Right atrium auricular region (tissue), 2 donors: ENCODE measurements around the gene CIB2. TPM values are rescaled to one million over a fixed set of nuclear protein-coding genes. Genes with fewer than 3 reads are reported as not detected.

ENCODE experiments used
- DNase-seq: peaks from one replicate; pipeline ENCODE4 v3.0.0-alpha.2; 2019; ENCODE audit warnings: low spot score
- H3K27ac ChIP-seq, 2 donors: fragments of 200-600 bp; sonication (generic); 1 replicate in 1 of 2; 2 replicates in 1 of 2; pipeline ENCODE4 v1.5.1; 2016 to 2019
- H3K27me3 ChIP-seq, 2 donors: fragments of 200-600 bp; sonication (generic); one replicate each; pipeline versions ENCODE4 v1.5.1 to v1.6.0; 2017 to 2019
- H3K36me3 ChIP-seq: fragments of 200-600 bp; sonication (generic); one replicate; pipeline ENCODE4 v1.5.1; 2016
- H3K4me1 ChIP-seq, 2 donors: fragments of 200-600 bp; sonication (generic); one replicate each; pipeline versions ENCODE4 v1.5.1 to v1.6.0; 2017 to 2019
- H3K4me3 ChIP-seq, 2 donors: fragments of 200-600 bp; sonication (generic); 1 replicate in 1 of 2; 2 replicates in 1 of 2; pipeline ENCODE4 v1.5.1; 2017 to 2019; ENCODE audit warnings: mild to moderate bottlenecking in 1 of 2, moderate library complexity in 1 of 2
- H3K9me3 ChIP-seq, 2 donors: fragments of 200-600 bp; sonication (generic); one replicate each; pipeline ENCODE4 v1.5.1; 2019
- total RNA-seq, 2 donors: library from RNA; depleted of rRNA; stranded (reverse); fragments of >200 nt; gene quantifications; one replicate each; pipeline ENCODE4 v1.1.0, GENCODE V29; 2016
- TF ChIP-seq, protein P1 (sequence below), 2 donors: fragments of 200-600 bp; sonication (generic); IDR thresholded peaks; one replicate each; pipeline ENCODE4 v1.5.1; 2019; ENCODE audit warnings: antibody characterized with exemption in 2 of 2

CIB2 gene
- total RNA-seq, 2 donors from 2014 or later = 37.2 to 38.6 TPM

DNA sequence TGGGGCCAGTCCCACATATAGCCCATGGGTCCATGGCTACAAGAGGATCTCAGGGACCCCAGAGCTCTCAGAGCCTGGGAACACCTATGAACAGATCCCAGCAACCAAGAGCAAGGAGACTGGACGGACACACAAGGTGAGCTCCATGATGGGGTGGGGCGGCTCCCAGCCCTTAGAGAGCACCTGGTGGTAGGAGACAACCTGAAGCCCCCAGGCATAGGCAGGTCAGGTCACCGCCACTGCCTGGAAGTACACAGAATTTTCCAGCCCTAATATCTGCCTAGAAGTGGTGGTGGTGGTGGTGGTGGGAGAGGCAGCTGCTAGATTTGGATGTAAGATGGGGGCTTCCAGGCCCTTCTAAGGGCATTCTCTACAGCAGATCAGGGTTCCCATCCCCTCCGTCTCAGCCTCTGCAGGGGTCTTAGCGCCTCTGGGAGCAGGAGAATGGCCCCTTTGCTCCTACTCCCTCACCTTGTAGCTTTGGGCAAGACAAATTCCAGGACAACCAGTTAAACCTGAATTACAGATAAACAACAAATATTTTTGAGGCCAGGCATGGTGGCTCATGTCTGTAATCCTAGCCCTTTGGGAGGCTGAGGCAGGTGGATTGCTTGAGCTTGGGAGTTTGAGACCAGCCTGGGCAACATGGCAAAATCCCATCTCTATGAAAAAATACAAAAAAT lies 29.7 kb downstream of the CIB2 start:
- no peaks in the 10 kb centered on the region for H3K36me3 ChIP-seq
- TF ChIP-seq, protein P1, sequence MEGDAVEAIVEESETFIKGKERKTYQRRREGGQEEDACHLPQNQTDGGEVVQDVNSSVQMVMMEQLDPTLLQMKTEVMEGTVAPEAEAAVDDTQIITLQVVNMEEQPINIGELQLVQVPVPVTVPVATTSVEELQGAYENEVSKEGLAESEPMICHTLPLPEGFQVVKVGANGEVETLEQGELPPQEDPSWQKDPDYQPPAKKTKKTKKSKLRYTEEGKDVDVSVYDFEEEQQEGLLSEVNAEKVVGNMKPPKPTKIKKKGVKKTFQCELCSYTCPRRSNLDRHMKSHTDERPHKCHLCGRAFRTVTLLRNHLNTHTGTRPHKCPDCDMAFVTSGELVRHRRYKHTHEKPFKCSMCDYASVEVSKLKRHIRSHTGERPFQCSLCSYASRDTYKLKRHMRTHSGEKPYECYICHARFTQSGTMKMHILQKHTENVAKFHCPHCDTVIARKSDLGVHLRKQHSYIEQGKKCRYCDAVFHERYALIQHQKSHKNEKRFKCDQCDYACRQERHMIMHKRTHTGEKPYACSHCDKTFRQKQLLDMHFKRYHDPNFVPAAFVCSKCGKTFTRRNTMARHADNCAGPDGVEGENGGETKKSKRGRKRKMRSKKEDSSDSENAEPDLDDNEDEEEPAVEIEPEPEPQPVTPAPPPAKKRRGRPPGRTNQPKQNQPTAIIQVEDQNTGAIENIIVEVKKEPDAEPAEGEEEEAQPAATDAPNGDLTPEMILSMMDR (IDR thresholded peaks at IDR 0.05) = no peak
- no peak overlapping the region for H3K4me3 ChIP-seq
- H3K27me3 ChIP-seq = no peaks in the 10 kb centered on the region
- H3K27ac ChIP-seq = no peak overlapping the region
- DNase-seq = no peak
- peaks cover 0 to 4% of the 10 kb centered on the region in 2 donors for H3K4me1 ChIP-seq
- H3K9me3 ChIP-seq = no peaks in the 10 kb centered on the region

DNA sequence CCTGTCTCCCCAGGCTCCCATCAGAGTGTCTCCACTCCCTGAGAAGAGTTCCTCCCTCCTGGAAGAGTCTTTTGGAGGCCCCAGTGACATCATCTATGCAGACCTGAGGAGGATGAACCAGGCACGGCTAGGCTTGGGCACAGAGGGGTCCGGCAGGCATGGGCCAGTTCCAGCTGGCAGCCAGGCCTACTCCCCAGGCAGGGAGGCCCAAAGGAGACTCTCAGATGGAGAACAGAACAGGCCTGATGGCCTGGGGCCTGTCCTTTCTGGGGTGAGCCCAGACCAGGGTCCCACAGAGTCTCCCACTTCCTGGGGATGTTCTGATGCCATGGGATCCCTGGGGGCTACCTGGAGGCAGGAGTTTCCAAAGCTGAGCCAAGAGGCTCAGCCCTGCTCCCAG lies 30.4 kb downstream of the CIB2 start:
- TF ChIP-seq, protein P1 (IDR thresholded peaks at IDR 0.05) = no peak
- Histone ChIP-seq H3K27me3 (no peaks in the 10 kb centered on the region), H3K4me3 (no peak overlapping the region), H3K9me3 (no peaks in the 10 kb centered on the region), H3K36me3 (no peaks in the 10 kb centered on the region), H3K27ac (no peak overlapping the region), H3K4me1 (peaks cover 0 to 4% of the 10 kb centered on the region in 2 donors)
- DNase-seq = no peak

DNA sequence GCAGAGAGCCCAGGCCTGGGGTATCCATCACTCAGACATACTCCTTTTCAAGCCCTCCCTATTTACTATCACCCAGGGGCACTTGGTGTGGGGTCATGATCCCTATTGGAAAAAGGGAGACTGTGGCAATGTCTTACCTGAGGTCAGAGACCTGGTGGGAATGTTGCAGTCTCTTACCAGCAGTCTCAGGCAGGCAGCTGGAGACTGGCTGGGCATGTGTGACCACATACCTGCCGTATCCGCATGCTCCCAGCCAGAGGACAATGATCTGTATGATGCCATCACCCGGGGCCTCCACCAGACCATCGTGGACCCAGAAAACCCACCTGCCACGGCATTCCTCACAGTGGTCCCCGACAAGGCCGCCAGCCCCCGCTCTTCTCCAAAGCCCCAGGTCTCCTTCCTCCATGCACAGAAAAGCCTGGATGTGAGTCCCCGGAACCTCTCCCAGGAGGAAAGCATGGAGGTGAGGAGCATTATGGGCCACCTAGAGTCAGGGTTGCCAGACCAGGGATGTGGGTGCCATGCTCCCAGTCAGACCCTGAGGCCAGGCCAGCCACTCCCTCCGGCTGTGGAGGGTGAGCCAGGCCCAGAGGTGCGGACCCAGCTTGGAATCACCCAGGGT lies 33.0 kb downstream of the CIB2 start:
- Histone ChIP-seq H3K27ac (no peak overlapping the region), H3K4me3 (no peak overlapping the region), H3K9me3 (no peaks in the 10 kb centered on the region), H3K27me3 (no peaks in the 10 kb centered on the region), H3K36me3 (no peaks in the 10 kb centered on the region), H3K4me1 (peaks cover 0 to 10% of the 10 kb centered on the region in 2 donors)
- TF ChIP-seq, protein P1 (IDR thresholded peaks at IDR 0.05) = no peak
- DNase-seq = no peak

DNA sequence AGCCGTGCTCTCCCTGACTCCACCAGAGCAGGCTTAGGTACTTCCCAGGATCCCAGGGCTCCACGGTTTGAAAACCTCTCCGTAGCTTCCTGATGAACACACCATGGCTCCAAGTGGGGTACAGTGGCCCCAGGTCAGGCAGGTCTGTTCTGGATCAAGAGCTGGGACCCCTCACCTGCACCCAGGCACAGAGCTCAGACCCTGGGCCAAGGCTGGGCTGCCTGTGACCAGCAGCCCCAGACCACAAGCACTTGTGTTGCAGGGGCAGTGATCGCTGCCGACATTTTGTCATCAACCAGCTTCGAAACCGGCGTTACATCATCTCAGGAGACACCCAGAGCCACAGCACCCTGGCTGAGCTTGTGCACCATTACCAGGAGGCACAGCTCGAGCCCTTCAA lies 33.6 kb downstream of the CIB2 start:
- Histone ChIP-seq H3K27me3 (no peaks in the 10 kb centered on the region), H3K4me3 (no peak overlapping the region), H3K27ac (no peak overlapping the region), H3K9me3 (no peaks in the 10 kb centered on the region), H3K36me3 (no peaks in the 10 kb centered on the region), H3K4me1 (peaks cover 0 to 15% of the 10 kb centered on the region in 2 donors)
- no peak for DNase-seq
- TF ChIP-seq, protein P1 (IDR thresholded peaks at IDR 0.05) = no peak

DNA sequence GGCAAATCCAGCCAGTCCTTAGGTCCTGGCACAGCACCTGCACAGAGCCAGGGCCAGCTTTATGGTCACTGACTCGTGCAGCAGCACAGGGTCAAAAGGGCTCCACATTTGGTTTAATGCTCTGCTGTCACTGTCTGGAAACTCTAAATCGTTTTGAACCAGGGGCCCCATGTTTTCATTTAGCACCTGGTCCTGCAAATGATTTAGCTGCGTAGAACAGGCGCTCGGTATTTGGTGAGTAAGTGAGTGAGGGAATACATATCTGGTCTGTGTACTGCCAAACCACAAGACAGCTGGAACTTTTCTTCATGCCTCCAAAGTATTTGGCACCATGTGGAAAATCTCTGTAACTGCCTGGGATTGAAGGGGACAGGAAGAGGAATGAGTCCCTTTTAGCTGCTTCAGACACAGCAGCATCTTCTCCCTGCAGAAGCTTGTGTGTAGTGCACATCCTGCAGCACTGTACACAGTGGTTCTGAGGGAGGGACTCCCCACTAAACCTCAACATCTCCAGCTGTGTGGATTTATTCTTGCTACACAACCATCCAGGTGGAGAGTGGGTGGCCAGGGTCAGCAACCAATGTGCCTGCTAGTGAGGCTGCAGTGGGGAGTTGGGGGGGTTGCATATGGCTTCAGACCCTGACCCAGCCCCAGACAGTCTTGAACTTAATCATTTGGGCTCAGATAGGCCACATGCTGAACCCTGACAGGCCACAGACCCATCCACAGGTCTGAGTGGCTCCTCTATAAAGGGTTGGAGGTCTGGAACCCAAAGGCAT lies 37.8 kb downstream of the CIB2 start:
- H3K4me1 ChIP-seq = peaks cover 0 to 25% of the 10 kb centered on the region in 2 donors
- no peaks in the 10 kb centered on the region for H3K9me3 ChIP-seq
- H3K27ac ChIP-seq = no peak overlapping the region
- H3K27me3 ChIP-seq = no peaks in the 10 kb centered on the region
- DNase-seq = no peak
- no peaks in the 10 kb centered on the region for H3K36me3 ChIP-seq
- TF ChIP-seq, protein P1 (IDR thresholded peaks at IDR 0.05) = no peak
- no peak overlapping the region for H3K4me3 ChIP-seq
